Inferior parietal cortex (tissue), 1 donor: ENCODE results near the gene CCDC90B.

Experiments used
- DNase-seq: peaks from one replicate; pipeline ENCODE4 v3.0.0-alpha.2; 2016; ENCODE audit errors: extremely low spot score

Gene CCDC90B

GRCh38 chr11:83235825-83236224 is 50.3 kb downstream of the CCDC90B start:
- DNase-seq: no peak

GRCh38 chr11:83223457-83223856 is 62.7 kb downstream of the CCDC90B start:
- no peak for DNase-seq

GRCh38 chr11:83222499-83222898 is 63.7 kb downstream of the CCDC90B start:
- no peak for DNase-seq

- no peak for DNase-seq
Observed at GRCh38 chr11:83221694-83222093, 64.5 kb downstream of the CCDC90B start.

GRCh38 chr11:83220260-83220659 is 65.9 kb downstream of the CCDC90B start:
- DNase-seq: no peak

- no peak for DNase-seq
Observed at GRCh38 chr11:83219095-83219494, 67.1 kb downstream of the CCDC90B start.
